ENCODE measurements around the gene OPCML.

DNA sequence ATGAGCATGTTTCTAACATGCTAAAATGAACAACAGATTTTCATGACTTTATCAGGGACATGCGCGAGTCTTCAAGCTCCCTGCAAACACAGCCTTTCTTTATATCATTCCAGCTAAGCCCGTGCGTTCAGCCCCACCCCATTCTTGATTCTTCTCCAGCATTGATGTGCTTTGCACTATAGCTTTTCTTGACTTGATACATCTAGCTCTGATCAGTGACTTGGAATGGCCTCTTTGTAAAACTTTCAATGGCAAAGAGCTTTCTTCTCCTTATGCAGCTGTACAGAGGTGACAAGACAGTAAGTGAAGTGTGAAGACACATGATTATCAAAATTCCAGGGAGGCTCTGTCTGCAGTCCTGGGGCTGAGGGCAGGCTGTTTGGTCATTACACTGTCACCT is 561.0 kb downstream of the OPCML start:
- TF ChIP-seq, protein P1, sequence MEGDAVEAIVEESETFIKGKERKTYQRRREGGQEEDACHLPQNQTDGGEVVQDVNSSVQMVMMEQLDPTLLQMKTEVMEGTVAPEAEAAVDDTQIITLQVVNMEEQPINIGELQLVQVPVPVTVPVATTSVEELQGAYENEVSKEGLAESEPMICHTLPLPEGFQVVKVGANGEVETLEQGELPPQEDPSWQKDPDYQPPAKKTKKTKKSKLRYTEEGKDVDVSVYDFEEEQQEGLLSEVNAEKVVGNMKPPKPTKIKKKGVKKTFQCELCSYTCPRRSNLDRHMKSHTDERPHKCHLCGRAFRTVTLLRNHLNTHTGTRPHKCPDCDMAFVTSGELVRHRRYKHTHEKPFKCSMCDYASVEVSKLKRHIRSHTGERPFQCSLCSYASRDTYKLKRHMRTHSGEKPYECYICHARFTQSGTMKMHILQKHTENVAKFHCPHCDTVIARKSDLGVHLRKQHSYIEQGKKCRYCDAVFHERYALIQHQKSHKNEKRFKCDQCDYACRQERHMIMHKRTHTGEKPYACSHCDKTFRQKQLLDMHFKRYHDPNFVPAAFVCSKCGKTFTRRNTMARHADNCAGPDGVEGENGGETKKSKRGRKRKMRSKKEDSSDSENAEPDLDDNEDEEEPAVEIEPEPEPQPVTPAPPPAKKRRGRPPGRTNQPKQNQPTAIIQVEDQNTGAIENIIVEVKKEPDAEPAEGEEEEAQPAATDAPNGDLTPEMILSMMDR (conservative IDR thresholded peaks at IDR 0.05; ENCODE audit: low read length): no peak
- no peak for TF ChIP-seq EZH2phosphoT487 (IDR thresholded peaks at IDR 0.05; ENCODE audit: borderline replicate concordance)
